HCT116 (cell line): ENCODE results near the gene TMEM44. TPM values are rescaled to one million over a fixed set of nuclear protein-coding genes. Genes with fewer than 3 reads are reported as not detected.

Experiments
- ATAC-seq: fragments of 200-7000 bp; cut with Tn5 transposase; 2 replicates; pipeline ENCODE4 v1.9.1; 2020; ENCODE audit warnings: mild to moderate bottlenecking, moderate library complexity
- BruUV-seq: library from RNA; stranded (reverse); fragments of 400-500 nt; replicated peaks from 2 replicates; lab custom pipeline; 2021; lab: Mats Ljungman, UMichigan
- CTCF ChIA-PET: fragments of 300-600 bp; sonication (Branson Sonifier 250); formaldehyde crosslinking; loops from one replicate; lab custom pipeline; 2021; ENCODE audit warnings: antibody characterized with exemption; lab: Charles Lee
- POLR2A ChIA-PET: fragments of 300-600, 350-600 bp; sonication (Branson Sonifier 250); formaldehyde crosslinking; loops from one replicate; lab custom pipeline; 2021; ENCODE audit warnings: antibody characterized with exemption; lab: Charles Lee
- RAD21 ChIA-PET, 2 experiments: fragments of 300-600 bp; sonication (Branson Sonifier 250); formaldehyde crosslinking; loops; one replicate each; lab custom pipeline; 2023; ENCODE audit warnings: low total read pairs in 2 of 2; ENCODE audit not compliant: uncharacterized antibody in 2 of 2, unreplicated experiment in 2 of 2, low non-redundant PET in 1 of 2; lab: Charles Lee
- DNase-seq: peaks from one replicate; pipeline ENCODE4 v3.0.0-alpha.2; 2010; ENCODE audit warnings: low read depth, low spot score
- H2AFZ ChIP-seq: fragments of 200-600 bp; shearing (Covaris generic), sonication (generic); 2 replicates; pipeline ENCODE4 v1.6.1; 2017; ENCODE audit warnings: low read depth, mixed run types, mixed read lengths, antibody characterized with exemption, low read length; ENCODE audit not compliant: poor library complexity, severe bottlenecking
- H3K27ac ChIP-seq: 2 replicates; pipeline ENCODE4 v1.5.1; 2012; ENCODE audit warnings: low read depth, low read length
- H3K27me3 ChIP-seq: fragments of 200-600 bp; sonication (generic); 2 replicates; pipeline ENCODE4 v1.6.1; 2016; ENCODE audit warnings: mixed run types, low read length, mixed read lengths; ENCODE audit not compliant: insufficient read depth
- H3K36me3 ChIP-seq, 2 experiments: fragments of 200-500 bp in 1 of 2; fragments of 200-600 bp in 1 of 2; sonication (Bioruptor generic) in 1 of 2; sonication (generic) in 1 of 2; 2 replicates each; pipeline versions ENCODE4 v1.5.1 to v1.6.1; 2014 to 2016; ENCODE audit warnings: low read length in 2 of 2, inconsistent platforms in 1 of 2, mixed read lengths in 1 of 2, mixed run types in 1 of 2; ENCODE audit not compliant: insufficient read depth in 2 of 2, control insufficient read depth in 1 of 2
- H3K4me1 ChIP-seq, 2 experiments: fragments of 200-600 bp in 1 of 2; sonication (generic) in 1 of 2; 2 replicates each; pipeline versions ENCODE4 v1.5.1 to v1.6.1; 2012 to 2017; ENCODE audit warnings: low read length in 2 of 2, inconsistent platforms in 1 of 2, mild to moderate bottlenecking in 1 of 2, mixed read lengths in 1 of 2, mixed run types in 1 of 2, moderate library complexity in 1 of 2; ENCODE audit not compliant: insufficient read depth in 2 of 2, control insufficient read depth in 1 of 2
- H3K4me2 ChIP-seq: fragments of 200-600 bp; sonication (generic); 2 replicates; pipeline ENCODE4 v1.6.1; 2017; ENCODE audit warnings: mixed run types, low read length, mixed read lengths
- H3K4me3 ChIP-seq, 2 experiments: fragments of 200-600 bp in 1 of 2; sonication (generic) in 1 of 2; replicated peaks in 1 of 2; 2 replicates each; pipeline ENCODE4 v1.5.1; 2011 to 2016; ENCODE audit warnings: low read length in 2 of 2, control low read depth in 1 of 2, low read depth in 1 of 2, mild to moderate bottlenecking in 1 of 2, mixed read lengths in 1 of 2, mixed run types in 1 of 2
- H3K79me2 ChIP-seq: fragments of 200-600 bp; sonication (generic); 2 replicates; pipeline ENCODE4 v1.6.1; 2017; ENCODE audit warnings: mild to moderate bottlenecking, mixed run types, low read length, moderate library complexity, mixed read lengths; ENCODE audit not compliant: insufficient read depth
- H3K9ac ChIP-seq: fragments of 200-600 bp; sonication (generic); 2 replicates; pipeline ENCODE4 v1.6.1; 2016; ENCODE audit warnings: low read length, mixed read lengths
- H3K9me2 ChIP-seq: fragments of 200-600 bp; sonication (generic), shearing (Covaris generic); 2 replicates; pipeline ENCODE4 v1.6.1; 2017; ENCODE audit warnings: mixed run types, mild to moderate bottlenecking, moderate library complexity; ENCODE audit not compliant: insufficient read depth
- H3K9me3 ChIP-seq, 2 experiments: fragments of 200-500 bp in 1 of 2; fragments of 200-600 bp in 1 of 2; sonication (Bioruptor generic) in 1 of 2; sonication (generic) in 1 of 2; 2 replicates each; pipeline ENCODE4 v1.6.1; 2014 to 2017; ENCODE audit warnings: low read length in 2 of 2, mixed read lengths in 2 of 2, inconsistent platforms in 1 of 2, low read depth in 1 of 2, mild to moderate bottlenecking in 1 of 2, mixed run types in 1 of 2, moderate library complexity in 1 of 2; ENCODE audit not compliant: control insufficient read depth in 1 of 2, insufficient read depth in 1 of 2
- H4K20me1 ChIP-seq: fragments of 200-600 bp; sonication (generic), shearing (Covaris generic); 2 replicates; pipeline ENCODE4 v1.6.1; 2017; ENCODE audit warnings: mixed run types, mild to moderate bottlenecking, moderate library complexity; ENCODE audit not compliant: insufficient read depth
- CEBPB ChIP-seq: IDR thresholded peaks from 2 replicates; pipeline ENCODE4 v1.6.1; 2012; ENCODE audit warnings: low read depth
- EGR1 ChIP-seq: IDR thresholded peaks from 2 replicates; pipeline ENCODE4 v1.6.1; 2012; ENCODE audit warnings: low read depth
- ELF1 ChIP-seq: IDR thresholded peaks from 2 replicates; pipeline ENCODE4 v1.6.1; 2012; ENCODE audit warnings: low read depth, borderline replicate concordance
- EZH2phosphoT487 ChIP-seq: fragments of 200-600 bp; IDR thresholded peaks from 2 replicates; pipeline ENCODE4 v1.6.1; 2018; ENCODE audit warnings: antibody characterized with exemption, borderline replicate concordance
- FOSL1 ChIP-seq: IDR thresholded peaks from 2 replicates; pipeline ENCODE4 v1.6.1; 2012; ENCODE audit warnings: low read depth
- JUND ChIP-seq: IDR thresholded peaks from 2 replicates; pipeline ENCODE4 v1.6.1; 2012
- POLR2AphosphoS5 ChIP-seq: IDR thresholded peaks from 2 replicates; pipeline ENCODE4 v1.6.1; 2011; ENCODE audit warnings: mild to moderate bottlenecking, low read depth, low read length, moderate library complexity
- SIN3A ChIP-seq: IDR thresholded peaks from 2 replicates; pipeline ENCODE4 v1.6.1; 2012; ENCODE audit warnings: low read depth
- SP1 ChIP-seq: IDR thresholded peaks from 2 replicates; pipeline ENCODE4 v1.6.1; 2012; ENCODE audit warnings: low read depth
- SRF ChIP-seq: IDR thresholded peaks from 2 replicates; pipeline ENCODE4 v1.6.1; 2012; ENCODE audit warnings: low read depth
- YY1 ChIP-seq: IDR thresholded peaks from 2 replicates; pipeline ENCODE4 v1.6.1; 2011; ENCODE audit warnings: low read length, low read depth, moderate library complexity, mild to moderate bottlenecking; ENCODE audit not compliant: insufficient replicate concordance; ENCODE audit errors: extremely low read depth
- ZFX ChIP-seq: fragments of 450-650 bp; IDR thresholded peaks from 2 replicates; pipeline ENCODE4 v1.6.1; 2017
- ZNF274 ChIP-seq: fragments of 200-500 bp; sonication (Bioruptor generic); IDR thresholded peaks from 2 replicates; pipeline ENCODE4 v1.6.1; 2014; ENCODE audit warnings: mild to moderate bottlenecking, low read depth, low read length, inconsistent platforms
- intact Hi-C: fragments of 100-400 bp; cut with micrococcal nuclease; formaldehyde crosslinking; loops from 2 replicates; pipeline ENCODE4 v1.10.0; 2022
- total RNA-seq: library from RNA; stranded (reverse); gene quantifications from one replicate; pipeline ENCODE4 v1.2.1, GENCODE V29; 2021; ENCODE audit not compliant: unreplicated experiment
- TF ChIP-seq, protein P1 (sequence below): IDR thresholded peaks from 2 replicates; pipeline ENCODE4 v1.6.1; 2012
- TF ChIP-seq, protein P2 (sequence below): IDR thresholded peaks from 2 replicates; pipeline ENCODE4 v1.6.1; 2012; ENCODE audit warnings: low read depth
- TF ChIP-seq, protein P3 (sequence below), 3 experiments: fragments of 200-600 bp in 1 of 3; sonication (generic) in 1 of 3; IDR thresholded peaks in 2 of 3; conservative IDR thresholded peaks in 1 of 3; 2 replicates each; pipeline ENCODE4 v1.5.1; 2012 to 2017; ENCODE audit warnings: low read depth in 2 of 3, low read length in 2 of 3, antibody characterized with exemption in 1 of 3, borderline replicate concordance in 1 of 3, control low read depth in 1 of 3, mild to moderate bottlenecking in 1 of 3, mixed read lengths in 1 of 3, mixed run types in 1 of 3, moderate library complexity in 1 of 3; ENCODE audit not compliant: insufficient read depth in 1 of 3

TMEM44 gene
- total RNA-seq, 1 experiment from 2014 or later, result 30.3 TPM

DNA sequence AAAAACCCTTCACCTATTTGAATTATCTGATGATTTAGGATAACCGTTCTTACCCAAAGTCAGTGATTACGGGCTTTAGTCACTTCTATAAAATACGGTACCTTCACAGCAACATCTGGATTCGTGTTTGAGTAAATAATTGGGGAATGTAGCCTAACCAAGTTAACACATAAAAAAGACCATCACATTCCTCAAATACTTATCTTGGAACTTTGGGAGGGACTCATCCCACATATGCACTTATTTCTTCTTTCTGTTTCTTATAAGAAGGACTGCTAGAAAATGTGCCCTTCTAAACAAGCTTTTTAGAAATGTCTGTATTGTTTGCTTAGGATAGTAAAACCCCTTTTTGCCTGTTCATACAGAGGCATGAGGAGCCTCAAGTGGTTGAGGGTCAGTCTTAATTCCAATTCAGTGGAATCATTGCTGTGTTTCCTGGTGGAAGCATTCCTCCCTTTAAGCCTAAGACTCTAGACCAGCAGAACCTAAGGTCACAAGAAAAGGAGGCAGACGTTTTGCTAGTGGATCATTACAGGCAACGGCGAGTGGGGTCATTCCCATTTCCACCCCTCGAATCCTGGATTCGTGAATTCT is 67.5 kb downstream of the TMEM44 start:
- Histone ChIP-seq H3K9me2 (no peaks in the 10 kb centered on the region), H3K79me2 (no peaks in the 10 kb centered on the region), H3K9me3 (no peaks in the 10 kb centered on the region), H2AFZ (no peak overlapping the region), H4K20me1 (no peaks in the 10 kb centered on the region), H3K36me3 (no peaks in the 10 kb centered on the region), H3K27me3 (no peaks in the 10 kb centered on the region), H3K4me3 (no peak overlapping the region), H3K9ac (no peak overlapping the region), H3K4me2 (no peak overlapping the region), H3K27ac (no peak overlapping the region), H3K4me1 (no peaks in the 10 kb centered on the region)
- intact Hi-C loops, result no loop called here
- ChIA-PET POLR2A (interaction anchor here (0.7 kb wide), 1 partner anchor 45 kb away, joined by 4 read pairs; no protein-coding TSS in a partner anchor), RAD21 (no interaction called here), CTCF (no interaction called here)
- ATAC-seq (no peak), DNase-seq (no peak)
- TF ChIP-seq SRF (no peak), YY1 (no peak), SIN3A (no peak), ZFX (no peak)
- BruUV-seq, result no TSS peak

DNA sequence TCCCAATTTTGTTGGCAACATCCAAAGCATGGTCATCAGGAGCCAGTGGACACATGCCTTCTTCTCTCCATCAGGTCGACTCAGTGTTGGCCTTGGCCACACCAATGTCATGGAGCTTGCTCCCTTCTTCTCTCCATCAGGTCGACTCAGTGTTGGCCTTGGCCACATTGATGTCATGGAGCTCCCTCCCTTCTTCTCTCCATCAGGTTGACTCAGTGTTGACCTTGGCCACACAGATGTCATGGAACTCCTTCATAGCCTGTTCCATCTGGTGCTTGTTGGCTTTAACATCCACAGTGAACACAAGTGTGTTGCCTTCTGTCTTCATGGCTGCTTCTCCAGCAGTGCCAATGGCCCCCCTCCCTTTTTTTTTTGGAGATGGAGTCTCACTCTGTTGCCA is 70.2 kb downstream of the TMEM44 start:
- CTCF ChIA-PET, result no interaction called here
- H3K27me3 ChIP-seq, result no peaks in the 10 kb centered on the region
- no peaks in the 10 kb centered on the region for H4K20me1 ChIP-seq
- H3K4me3 ChIP-seq, result no peak overlapping the region
- no peak overlapping the region for H3K4me2 ChIP-seq
- intact Hi-C loops, result no loop called here
- H3K4me1 ChIP-seq, result no peaks in the 10 kb centered on the region
- H3K79me2 ChIP-seq, result no peaks in the 10 kb centered on the region
- POLR2A ChIA-PET, result no interaction called here
- H3K9me3 ChIP-seq, result no peaks in the 10 kb centered on the region
- DNase-seq, result no peak
- no peak for ATAC-seq
- BruUV-seq, result no TSS peak
- no peak overlapping the region for H2AFZ ChIP-seq
- no peaks in the 10 kb centered on the region for H3K9me2 ChIP-seq
- no peak overlapping the region for H3K9ac ChIP-seq
- RAD21 ChIA-PET, result no interaction called here
- H3K36me3 ChIP-seq, result no peaks in the 10 kb centered on the region
- no peak overlapping the region for H3K27ac ChIP-seq
- TF ChIP-seq JUND, result no peak
- TF ChIP-seq, protein P1, sequence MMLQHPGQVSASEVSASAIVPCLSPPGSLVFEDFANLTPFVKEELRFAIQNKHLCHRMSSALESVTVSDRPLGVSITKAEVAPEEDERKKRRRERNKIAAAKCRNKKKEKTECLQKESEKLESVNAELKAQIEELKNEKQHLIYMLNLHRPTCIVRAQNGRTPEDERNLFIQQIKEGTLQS, result no peak
- TF ChIP-seq EGR1, result no peak
- TF ChIP-seq ZFX, result no peak
- TF ChIP-seq SP1, result no peak
- TF ChIP-seq, protein P2, sequence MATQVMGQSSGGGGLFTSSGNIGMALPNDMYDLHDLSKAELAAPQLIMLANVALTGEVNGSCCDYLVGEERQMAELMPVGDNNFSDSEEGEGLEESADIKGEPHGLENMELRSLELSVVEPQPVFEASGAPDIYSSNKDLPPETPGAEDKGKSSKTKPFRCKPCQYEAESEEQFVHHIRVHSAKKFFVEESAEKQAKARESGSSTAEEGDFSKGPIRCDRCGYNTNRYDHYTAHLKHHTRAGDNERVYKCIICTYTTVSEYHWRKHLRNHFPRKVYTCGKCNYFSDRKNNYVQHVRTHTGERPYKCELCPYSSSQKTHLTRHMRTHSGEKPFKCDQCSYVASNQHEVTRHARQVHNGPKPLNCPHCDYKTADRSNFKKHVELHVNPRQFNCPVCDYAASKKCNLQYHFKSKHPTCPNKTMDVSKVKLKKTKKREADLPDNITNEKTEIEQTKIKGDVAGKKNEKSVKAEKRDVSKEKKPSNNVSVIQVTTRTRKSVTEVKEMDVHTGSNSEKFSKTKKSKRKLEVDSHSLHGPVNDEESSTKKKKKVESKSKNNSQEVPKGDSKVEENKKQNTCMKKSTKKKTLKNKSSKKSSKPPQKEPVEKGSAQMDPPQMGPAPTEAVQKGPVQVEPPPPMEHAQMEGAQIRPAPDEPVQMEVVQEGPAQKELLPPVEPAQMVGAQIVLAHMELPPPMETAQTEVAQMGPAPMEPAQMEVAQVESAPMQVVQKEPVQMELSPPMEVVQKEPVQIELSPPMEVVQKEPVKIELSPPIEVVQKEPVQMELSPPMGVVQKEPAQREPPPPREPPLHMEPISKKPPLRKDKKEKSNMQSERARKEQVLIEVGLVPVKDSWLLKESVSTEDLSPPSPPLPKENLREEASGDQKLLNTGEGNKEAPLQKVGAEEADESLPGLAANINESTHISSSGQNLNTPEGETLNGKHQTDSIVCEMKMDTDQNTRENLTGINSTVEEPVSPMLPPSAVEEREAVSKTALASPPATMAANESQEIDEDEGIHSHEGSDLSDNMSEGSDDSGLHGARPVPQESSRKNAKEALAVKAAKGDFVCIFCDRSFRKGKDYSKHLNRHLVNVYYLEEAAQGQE, result no peak
- TF ChIP-seq, protein P3, sequence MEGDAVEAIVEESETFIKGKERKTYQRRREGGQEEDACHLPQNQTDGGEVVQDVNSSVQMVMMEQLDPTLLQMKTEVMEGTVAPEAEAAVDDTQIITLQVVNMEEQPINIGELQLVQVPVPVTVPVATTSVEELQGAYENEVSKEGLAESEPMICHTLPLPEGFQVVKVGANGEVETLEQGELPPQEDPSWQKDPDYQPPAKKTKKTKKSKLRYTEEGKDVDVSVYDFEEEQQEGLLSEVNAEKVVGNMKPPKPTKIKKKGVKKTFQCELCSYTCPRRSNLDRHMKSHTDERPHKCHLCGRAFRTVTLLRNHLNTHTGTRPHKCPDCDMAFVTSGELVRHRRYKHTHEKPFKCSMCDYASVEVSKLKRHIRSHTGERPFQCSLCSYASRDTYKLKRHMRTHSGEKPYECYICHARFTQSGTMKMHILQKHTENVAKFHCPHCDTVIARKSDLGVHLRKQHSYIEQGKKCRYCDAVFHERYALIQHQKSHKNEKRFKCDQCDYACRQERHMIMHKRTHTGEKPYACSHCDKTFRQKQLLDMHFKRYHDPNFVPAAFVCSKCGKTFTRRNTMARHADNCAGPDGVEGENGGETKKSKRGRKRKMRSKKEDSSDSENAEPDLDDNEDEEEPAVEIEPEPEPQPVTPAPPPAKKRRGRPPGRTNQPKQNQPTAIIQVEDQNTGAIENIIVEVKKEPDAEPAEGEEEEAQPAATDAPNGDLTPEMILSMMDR (IDR thresholded peaks at IDR 0.05 in 2 of 3, conservative IDR thresholded peaks at IDR 0.05 in 1 of 3; ENCODE audit: borderline replicate concordance in 1 of 3, insufficient read depth in 1 of 3, low read depth in 2 of 3, low read length in 2 of 3), result no peak
- TF ChIP-seq POLR2AphosphoS5, result no peak
- no peak for TF ChIP-seq EZH2phosphoT487
- TF ChIP-seq CEBPB, result no peak
- TF ChIP-seq FOSL1, result no peak
- TF ChIP-seq SRF, result no peak
- no peak for TF ChIP-seq ELF1
- TF ChIP-seq ZNF274, result no peak
